PC-3 (cell line): ENCODE results near the gene FGD4.

Source experiments
- CTCF ChIP-seq: fragments of 300-600 bp; sonication (generic); conservative IDR thresholded peaks from 2 replicates; pipeline ENCODE4 v1.5.1; 2017; ENCODE audit warnings: antibody characterized with exemption, low read depth, mild to moderate bottlenecking, low read length
- EZH2phosphoT487 ChIP-seq: fragments of 300-600 bp; sonication (generic); IDR thresholded peaks from 2 replicates; pipeline ENCODE4 v1.6.1; 2018; ENCODE audit warnings: mild to moderate bottlenecking, antibody characterized with exemption, low read length, borderline replicate concordance

GRCh38 chr12:32450363-32450762 is 51.0 kb downstream of the FGD4 start:
- TF ChIP-seq CTCF = no peak
- no peak for TF ChIP-seq EZH2phosphoT487
